Stimulated activated memory B cell treated with anti-CD40 and anti-IgM and Interleukin-4, amounts not matched to agents 10 μg/mL and 1 μg/mL and 100 μg/mL, for 72 hours (primary cell): ENCODE measurements around the gene ALDH3B2.
A peak's percentile ranks its signal among the peaks of the same experiment; 100 is the strongest.
"Not testable (repeated sequence)": the region's sequence is repeated elsewhere in the genome, so short reads cannot be mapped to it uniquely, and the experiment has no call there.

ENCODE experiments used
- ATAC-seq: fragments of 150-1000 bp; cut with Tn5 transposase; 2 replicates; pipeline ENCODE4 v1.10.0; 2021
- H3K27ac Mint-ChIP-seq: one replicate; pipeline ENCODE4 v1.8.0; 2022; ENCODE audit warnings: mild to moderate bottlenecking, mixed read lengths
- H3K27me3 Mint-ChIP-seq: one replicate; pipeline ENCODE4 v1.8.0; 2022; ENCODE audit warnings: mixed read lengths
- H3K36me3 Mint-ChIP-seq: one replicate; pipeline ENCODE4 v1.8.0; 2022; ENCODE audit warnings: mixed read lengths
- H3K4me1 Mint-ChIP-seq: one replicate; pipeline ENCODE4 v1.8.0; 2022; ENCODE audit warnings: mixed read lengths
- H3K4me3 Mint-ChIP-seq: one replicate; pipeline ENCODE4 v1.8.0; 2022; ENCODE audit warnings: mild to moderate bottlenecking, moderate library complexity, mixed read lengths
- H3K9me3 Mint-ChIP-seq: one replicate; pipeline ENCODE4 v1.8.0; 2022; ENCODE audit warnings: mixed read lengths

ALDH3B2 gene

GRCh38 chr11:67696998-67697397 lies 22.6 kb upstream of the ALDH3B2 start:
- H3K27me3 Mint-ChIP-seq: peaks cover 47% of the 10 kb centered on the region
- H3K9me3 Mint-ChIP-seq: peaks cover 7% of the 10 kb centered on the region
- no peak overlapping the region for H3K27ac Mint-ChIP-seq
- H3K4me3 Mint-ChIP-seq: no peak overlapping the region
- ATAC-seq: no peak
- no peaks in the 10 kb centered on the region for H3K4me1 Mint-ChIP-seq
- no peaks in the 10 kb centered on the region for H3K36me3 Mint-ChIP-seq

- ATAC-seq: no peak
- H3K27ac Mint-ChIP-seq: no peak overlapping the region
- H3K4me1 Mint-ChIP-seq: no peaks in the 10 kb centered on the region
- H3K9me3 Mint-ChIP-seq: peaks cover 7% of the 10 kb centered on the region
- no peaks in the 10 kb centered on the region for H3K36me3 Mint-ChIP-seq
- peaks cover 38% of the 10 kb centered on the region for H3K27me3 Mint-ChIP-seq
- no peak overlapping the region for H3K4me3 Mint-ChIP-seq
Observed at GRCh38 chr11:67695606-67696005, 21.2 kb upstream of the ALDH3B2 start.

GRCh38 chr11:67694875-67695555 lies 20.6 kb upstream of the ALDH3B2 start:
- Mint-ChIP-seq H3K9me3 (peaks cover 3% of the 10 kb centered on the region), H3K27ac (no peak overlapping the region), H3K4me1 (no peaks in the 10 kb centered on the region), H3K36me3 (no peaks in the 10 kb centered on the region), H3K27me3 (peaks cover 32% of the 10 kb centered on the region), H3K4me3 (no peak overlapping the region)
- ATAC-seq: no peak

- H3K36me3 Mint-ChIP-seq: no peaks in the 10 kb centered on the region
- no peak overlapping the region for H3K27ac Mint-ChIP-seq
- no peak for ATAC-seq
- no peaks in the 10 kb centered on the region for H3K9me3 Mint-ChIP-seq
- H3K27me3 Mint-ChIP-seq: peaks cover 24% of the 10 kb centered on the region
- no peak overlapping the region for H3K4me3 Mint-ChIP-seq
- H3K4me1 Mint-ChIP-seq: no peaks in the 10 kb centered on the region
Observed at GRCh38 chr11:67691149-67691548, 16.7 kb upstream of the ALDH3B2 start.

- no peak for ATAC-seq
- no peak overlapping the region for H3K4me3 Mint-ChIP-seq
- peaks cover 24% of the 10 kb centered on the region for H3K27me3 Mint-ChIP-seq
- H3K4me1 Mint-ChIP-seq: no peaks in the 10 kb centered on the region
- H3K27ac Mint-ChIP-seq: peak overlapping the region; percentile 16
- H3K36me3 Mint-ChIP-seq: no peaks in the 10 kb centered on the region
- no peaks in the 10 kb centered on the region for H3K9me3 Mint-ChIP-seq
Observed at GRCh38 chr11:67689178-67689577, 14.8 kb upstream of the ALDH3B2 start.

- Mint-ChIP-seq H3K27me3 (peaks cover 34% of the 10 kb centered on the region), H3K36me3 (no peaks in the 10 kb centered on the region), H3K4me3 (no peak overlapping the region), H3K4me1 (no peaks in the 10 kb centered on the region), H3K9me3 (no peaks in the 10 kb centered on the region), H3K27ac (no peak overlapping the region)
- no peak for ATAC-seq
Observed at GRCh38 chr11:67687986-67688385, 13.6 kb upstream of the ALDH3B2 start.

GRCh38 chr11:67685641-67686332 lies 11.4 kb upstream of the ALDH3B2 start:
- H3K9me3 Mint-ChIP-seq, H3K36me3 Mint-ChIP-seq, H3K27ac Mint-ChIP-seq, H3K4me1 Mint-ChIP-seq, ATAC-seq, H3K4me3 Mint-ChIP-seq: not testable (repeated sequence)
- peaks cover 34% of the 10 kb centered on the region for H3K27me3 Mint-ChIP-seq

- H3K27me3 Mint-ChIP-seq: peaks cover 20% of the 10 kb centered on the region
- not testable (repeated sequence) for H3K9me3 Mint-ChIP-seq, H3K27ac Mint-ChIP-seq, H3K36me3 Mint-ChIP-seq, ATAC-seq, H3K4me1 Mint-ChIP-seq, H3K4me3 Mint-ChIP-seq
Observed at GRCh38 chr11:67682126-67683034, 8.0 kb upstream of the ALDH3B2 start.

- peaks cover 34% of the 10 kb centered on the region for H3K27me3 Mint-ChIP-seq
- H3K27ac Mint-ChIP-seq: no peak overlapping the region
- H3K9me3 Mint-ChIP-seq: peaks cover 8% of the 10 kb centered on the region
- H3K4me1 Mint-ChIP-seq: no peaks in the 10 kb centered on the region
- no peak for ATAC-seq
- H3K36me3 Mint-ChIP-seq: no peaks in the 10 kb centered on the region
- H3K4me3 Mint-ChIP-seq: no peak overlapping the region
Observed at GRCh38 chr11:67680696-67681470, 6.5 kb upstream of the ALDH3B2 start.

- Mint-ChIP-seq H3K4me3 (no peak overlapping the region), H3K9me3 (peaks cover 3% of the 10 kb centered on the region), H3K27me3 (peaks cover 71% of the 10 kb centered on the region), H3K36me3 (no peaks in the 10 kb centered on the region), H3K27ac (no peak overlapping the region), H3K4me1 (no peaks in the 10 kb centered on the region)
- ATAC-seq: no peak
Observed at GRCh38 chr11:67675058-67675747, 780 bp upstream of the ALDH3B2 start.

- H3K4me1 Mint-ChIP-seq: no peaks in the 10 kb centered on the region
- ATAC-seq: no peak
Observed at GRCh38 chr11:67673902-67674301, 521 bp downstream of the ALDH3B2 start.

GRCh38 chr11:67673358-67673757 lies 1.1 kb downstream of the ALDH3B2 start:
- H3K27ac Mint-ChIP-seq: no peak overlapping the region
- H3K4me3 Mint-ChIP-seq: no peak overlapping the region
- no peaks in the 10 kb centered on the region for H3K36me3 Mint-ChIP-seq
- peaks cover 3% of the 10 kb centered on the region for H3K9me3 Mint-ChIP-seq
- ATAC-seq: no peak
- H3K4me1 Mint-ChIP-seq: no peaks in the 10 kb centered on the region
- H3K27me3 Mint-ChIP-seq: peaks cover 73% of the 10 kb centered on the region

More at GRCh38 chr11:67673902-67674301, 521 bp downstream of the ALDH3B2 start:
- H3K36me3 Mint-ChIP-seq: no peaks in the 10 kb centered on the region
- H3K27ac Mint-ChIP-seq: no peak overlapping the region
- peaks cover 3% of the 10 kb centered on the region for H3K9me3 Mint-ChIP-seq
- peaks cover 73% of the 10 kb centered on the region for H3K27me3 Mint-ChIP-seq
- H3K4me3 Mint-ChIP-seq: no peak overlapping the region

- Mint-ChIP-seq H3K4me1 (peaks cover 6% of the 10 kb centered on the region), H3K36me3 (no peaks in the 10 kb centered on the region), H3K27me3 (peaks cover 54% of the 10 kb centered on the region), H3K4me3 (no peak overlapping the region), H3K27ac (no peak overlapping the region), H3K9me3 (no peaks in the 10 kb centered on the region)
- ATAC-seq: no peak
Observed at GRCh38 chr11:67671211-67671520, 3.3 kb downstream of the ALDH3B2 start.

GRCh38 chr11:67670316-67671210 lies 3.9 kb downstream of the ALDH3B2 start:
- Mint-ChIP-seq H3K27me3 (peaks cover 52% of the 10 kb centered on the region), H3K9me3 (no peaks in the 10 kb centered on the region), H3K27ac (no peak overlapping the region), H3K36me3 (no peaks in the 10 kb centered on the region), H3K4me1 (peaks cover 6% of the 10 kb centered on the region), H3K4me3 (no peak overlapping the region)
- no peak for ATAC-seq
